Measurements from ENCODE around the gene PTBP3.
"Not testable (repeated sequence)": the region's sequence is repeated elsewhere in the genome, so short reads cannot be mapped to it uniquely, and the experiment has no call there.

PTBP3 gene

DNA sequence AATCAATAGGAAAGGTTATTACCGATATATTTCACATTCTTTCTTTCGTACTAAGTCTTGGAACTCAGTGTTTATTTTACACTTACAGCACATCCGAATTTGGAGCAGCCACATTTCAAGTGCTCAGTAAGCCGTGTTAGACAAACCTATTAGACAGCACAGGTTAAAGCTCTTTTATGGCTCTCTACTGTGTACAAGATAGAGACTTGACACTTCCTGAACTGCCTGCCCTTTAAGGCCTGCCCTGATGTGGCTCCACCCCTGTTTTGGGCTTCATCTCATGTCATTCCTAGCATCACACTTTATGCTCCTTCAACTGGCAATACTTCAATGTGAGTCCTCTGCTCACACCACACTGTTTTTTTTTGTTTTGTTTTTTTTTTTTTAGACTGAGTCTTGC lies 134.8 kb downstream of the PTBP3 start:
- peaks cover 0 to 8% (median 0%) of the 10 kb centered on the region in 5 donors for H3K4me1 ChIP-seq (ENCODE audit: control insufficient read depth in 5 of 5, insufficient read depth in 5 of 5, low read length in 5 of 5)
- no peaks in the 10 kb centered on the region for H3K27me3 ChIP-seq (ENCODE audit: control insufficient read depth in 5 of 5, insufficient read depth in 4 of 5, low read length in 5 of 5)
- no peak overlapping the region for H3K4me3 ChIP-seq (ENCODE audit: low read depth in 1 of 5, low read length in 5 of 5)
- no peak overlapping the region for H3K27ac ChIP-seq (ENCODE audit: low read depth, low read length)
- no peaks in the 10 kb centered on the region for H3K36me3 ChIP-seq (ENCODE audit: control insufficient read depth in 5 of 5, insufficient read depth in 5 of 5, low read length in 5 of 5)
- H3K9me3 ChIP-seq (ENCODE audit: control insufficient read depth in 5 of 5, low read length in 5 of 5), result no peaks in the 10 kb centered on the region
- no peak overlapping the region for H3K9ac ChIP-seq (ENCODE audit: low read length in 5 of 5)

GRCh38 chr9:112194969-112195431 lies 138.4 kb downstream of the PTBP3 start:
- H3K27ac ChIP-seq (ENCODE audit: low read depth, low read length), result no peak overlapping the region
- H3K4me3 ChIP-seq (ENCODE audit: low read depth in 1 of 5, low read length in 5 of 5), result no peak overlapping the region
- no peaks in the 10 kb centered on the region for H3K36me3 ChIP-seq (ENCODE audit: control insufficient read depth in 5 of 5, insufficient read depth in 5 of 5, low read length in 5 of 5)

GRCh38 chr9:112193572-112194288 lies 139.7 kb downstream of the PTBP3 start:
- no peaks in the 10 kb centered on the region for H3K9me3 ChIP-seq (ENCODE audit: control insufficient read depth in 5 of 5, low read length in 5 of 5)
- peaks cover 0 to 8% (median 0%) of the 10 kb centered on the region in 5 donors for H3K4me1 ChIP-seq (ENCODE audit: control insufficient read depth in 5 of 5, insufficient read depth in 5 of 5, low read length in 5 of 5)
- H3K36me3 ChIP-seq (ENCODE audit: control insufficient read depth in 5 of 5, insufficient read depth in 5 of 5, low read length in 5 of 5), result no peaks in the 10 kb centered on the region
- no peak overlapping the region for H3K27ac ChIP-seq (ENCODE audit: low read depth, low read length)
- no peaks in the 10 kb centered on the region for H3K27me3 ChIP-seq (ENCODE audit: control insufficient read depth in 5 of 5, insufficient read depth in 4 of 5, low read length in 5 of 5)
- no peak overlapping the region for H3K9ac ChIP-seq (ENCODE audit: low read length in 5 of 5)
- H3K4me3 ChIP-seq (ENCODE audit: low read depth in 1 of 5, low read length in 5 of 5), result no peak overlapping the region

More at GRCh38 chr9:112194969-112195431, 138.4 kb downstream of the PTBP3 start:
- H3K9ac ChIP-seq (ENCODE audit: low read length in 5 of 5), result no peak overlapping the region
- no peaks in the 10 kb centered on the region for H3K9me3 ChIP-seq (ENCODE audit: control insufficient read depth in 5 of 5, low read length in 5 of 5)
- H3K4me1 ChIP-seq (ENCODE audit: control insufficient read depth in 5 of 5, insufficient read depth in 5 of 5, low read length in 5 of 5), result peaks cover 0 to 8% (median 0%) of the 10 kb centered on the region in 5 donors
- no peaks in the 10 kb centered on the region for H3K27me3 ChIP-seq (ENCODE audit: control insufficient read depth in 5 of 5, insufficient read depth in 4 of 5, low read length in 5 of 5)

DNA sequence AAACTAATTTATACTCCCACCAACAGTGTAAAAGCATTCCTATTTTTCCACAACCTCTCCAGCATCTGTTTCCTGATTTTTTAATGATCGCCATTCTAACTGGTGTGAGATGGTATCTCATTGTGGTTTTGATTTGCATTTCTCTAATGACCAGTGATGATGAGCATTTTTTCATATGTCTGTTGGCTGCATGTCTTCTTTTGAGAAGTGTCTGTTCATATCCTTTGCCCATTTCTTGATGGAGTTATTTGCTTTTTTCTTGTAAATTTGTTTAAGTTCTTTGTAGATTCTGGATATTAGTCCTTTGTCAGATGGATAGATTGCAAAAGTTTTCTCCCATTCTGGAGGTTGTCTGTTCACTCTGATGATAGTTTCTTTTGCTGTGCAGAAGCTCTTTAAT lies 143.1 kb downstream of the PTBP3 start:
- not testable (repeated sequence) for H3K4me1 ChIP-seq (ENCODE audit: control insufficient read depth in 5 of 5, insufficient read depth in 5 of 5, low read length in 5 of 5); H3K27me3 ChIP-seq (ENCODE audit: control insufficient read depth in 5 of 5, insufficient read depth in 4 of 5, low read length in 5 of 5); H3K36me3 ChIP-seq (ENCODE audit: control insufficient read depth in 5 of 5, insufficient read depth in 5 of 5, low read length in 5 of 5); H3K27ac ChIP-seq (ENCODE audit: low read depth, low read length); H3K4me3 ChIP-seq (ENCODE audit: low read depth in 1 of 5, low read length in 5 of 5); H3K9ac ChIP-seq (ENCODE audit: low read length in 5 of 5); H3K9me3 ChIP-seq (ENCODE audit: control insufficient read depth in 5 of 5, low read length in 5 of 5)

DNA sequence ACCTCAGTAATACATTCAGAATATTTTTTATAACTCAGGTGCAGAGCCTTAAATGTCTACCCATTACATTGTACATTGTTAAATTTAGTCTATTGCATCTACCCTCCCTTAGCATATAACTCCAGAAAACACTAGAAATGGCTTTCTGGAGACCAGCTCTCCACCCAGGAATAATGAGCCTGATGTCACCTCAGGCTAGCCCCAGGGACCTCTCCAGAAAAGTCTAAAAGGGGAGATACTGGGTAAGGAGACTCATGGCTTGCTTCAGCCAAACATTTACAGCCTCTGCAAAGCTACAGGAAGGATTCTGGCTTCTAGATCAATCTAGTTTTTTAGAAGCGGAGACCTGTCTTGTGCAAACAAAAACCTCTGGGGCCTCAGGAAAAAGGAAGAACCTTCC lies 144.5 kb downstream of the PTBP3 start:
- Histone ChIP-seq H3K9ac (ENCODE audit: low read length in 5 of 5) (no peak overlapping the region), H3K27me3 (ENCODE audit: control insufficient read depth in 5 of 5, insufficient read depth in 4 of 5, low read length in 5 of 5) (no peaks in the 10 kb centered on the region), H3K36me3 (ENCODE audit: control insufficient read depth in 5 of 5, insufficient read depth in 5 of 5, low read length in 5 of 5) (no peaks in the 10 kb centered on the region), H3K4me1 (ENCODE audit: control insufficient read depth in 5 of 5, insufficient read depth in 5 of 5, low read length in 5 of 5) (no peaks in the 10 kb centered on the region), H3K4me3 (ENCODE audit: low read depth in 1 of 5, low read length in 5 of 5) (no peak overlapping the region), H3K9me3 (ENCODE audit: control insufficient read depth in 5 of 5, low read length in 5 of 5) (no peaks in the 10 kb centered on the region), H3K27ac (ENCODE audit: low read depth, low read length) (no peak overlapping the region)

DNA sequence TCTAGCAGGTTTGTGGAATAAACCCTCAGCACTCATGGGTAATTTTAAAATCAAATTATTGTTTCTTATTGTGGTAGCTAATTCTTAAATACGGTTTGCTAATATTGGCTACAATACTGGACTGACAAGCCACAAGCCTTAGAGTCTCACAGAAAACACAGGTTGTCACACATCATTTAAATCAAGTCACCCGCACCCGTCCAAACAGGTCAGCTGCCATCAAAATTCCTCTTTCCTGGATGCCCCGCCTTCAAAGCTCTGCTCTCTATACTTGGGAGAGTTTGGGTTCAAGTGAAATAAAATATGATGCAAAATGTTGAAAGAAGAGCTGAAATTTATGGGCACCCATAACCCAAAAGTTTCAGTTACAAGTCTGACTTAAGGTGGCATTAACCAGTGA lies 146.0 kb downstream of the PTBP3 start:
- H3K9me3 ChIP-seq (ENCODE audit: control insufficient read depth in 5 of 5, low read length in 5 of 5), result no peaks in the 10 kb centered on the region

DNA sequence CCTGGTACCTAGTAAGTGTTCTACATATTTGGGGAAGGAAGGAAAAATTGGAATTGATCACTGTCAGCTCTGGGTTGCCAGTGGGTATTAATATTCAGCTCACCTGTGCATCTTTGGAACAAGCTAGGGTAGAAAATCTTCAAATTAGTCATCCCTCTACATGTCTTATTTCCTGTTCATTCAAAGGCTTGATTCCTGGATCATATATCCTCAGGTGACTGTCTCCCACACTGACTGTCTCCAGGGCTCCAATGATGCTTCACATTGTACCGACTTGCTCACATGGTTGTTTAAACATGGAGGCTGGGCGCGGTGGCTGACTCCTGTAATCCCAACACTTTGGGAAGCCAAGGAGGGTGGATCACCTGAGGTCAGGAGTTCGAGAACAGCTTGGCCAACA lies 146.7 kb downstream of the PTBP3 start:
- Histone ChIP-seq H3K4me3 (ENCODE audit: low read depth in 1 of 5, low read length in 5 of 5) (no peak overlapping the region), H3K27ac (ENCODE audit: low read depth, low read length) (no peak overlapping the region), H3K9me3 (ENCODE audit: control insufficient read depth in 5 of 5, low read length in 5 of 5) (no peaks in the 10 kb centered on the region), H3K9ac (ENCODE audit: low read length in 5 of 5) (no peak overlapping the region), H3K27me3 (ENCODE audit: control insufficient read depth in 5 of 5, insufficient read depth in 4 of 5, low read length in 5 of 5) (no peaks in the 10 kb centered on the region), H3K4me1 (ENCODE audit: control insufficient read depth in 5 of 5, insufficient read depth in 5 of 5, low read length in 5 of 5) (no peaks in the 10 kb centered on the region), H3K36me3 (ENCODE audit: control insufficient read depth in 5 of 5, insufficient read depth in 5 of 5, low read length in 5 of 5) (no peaks in the 10 kb centered on the region)

More for the DNA sequence above, 146.0 kb downstream of the PTBP3 start:
- Histone ChIP-seq H3K4me1 (ENCODE audit: control insufficient read depth in 5 of 5, insufficient read depth in 5 of 5, low read length in 5 of 5) (no peaks in the 10 kb centered on the region), H3K27me3 (ENCODE audit: control insufficient read depth in 5 of 5, insufficient read depth in 4 of 5, low read length in 5 of 5) (no peaks in the 10 kb centered on the region), H3K4me3 (ENCODE audit: low read depth in 1 of 5, low read length in 5 of 5) (no peak overlapping the region), H3K27ac (ENCODE audit: low read depth, low read length) (no peak overlapping the region), H3K9ac (ENCODE audit: low read length in 5 of 5) (no peak overlapping the region), H3K36me3 (ENCODE audit: control insufficient read depth in 5 of 5, insufficient read depth in 5 of 5, low read length in 5 of 5) (no peaks in the 10 kb centered on the region)

DNA sequence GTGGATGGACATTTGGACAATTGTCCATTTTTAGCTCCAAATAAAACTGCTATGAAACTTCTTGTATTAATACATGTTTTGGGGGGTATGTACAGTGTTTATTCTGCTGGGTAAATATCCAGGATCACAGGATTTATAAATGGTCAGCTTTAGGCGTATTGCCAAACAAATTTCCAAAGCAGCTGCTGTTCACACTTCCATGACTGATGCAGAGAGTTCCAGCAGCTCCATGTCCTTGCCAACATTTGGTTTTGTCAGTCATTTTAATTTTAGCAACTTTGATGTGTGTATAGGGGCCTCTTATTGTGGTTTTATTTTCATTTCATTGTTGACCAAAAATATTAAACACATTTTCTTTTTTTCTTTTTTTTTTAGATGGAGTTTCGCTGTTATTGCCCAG lies 148.5 kb downstream of the PTBP3 start:
- Histone ChIP-seq H3K36me3 (ENCODE audit: control insufficient read depth in 5 of 5, insufficient read depth in 5 of 5, low read length in 5 of 5) (no peaks in the 10 kb centered on the region), H3K9ac (ENCODE audit: low read length in 5 of 5) (no peak overlapping the region), H3K4me3 (ENCODE audit: low read depth in 1 of 5, low read length in 5 of 5) (no peak overlapping the region), H3K4me1 (ENCODE audit: control insufficient read depth in 5 of 5, insufficient read depth in 5 of 5, low read length in 5 of 5) (peaks cover 0 to 13% (median 4%) of the 10 kb centered on the region in 5 donors), H3K27me3 (ENCODE audit: control insufficient read depth in 5 of 5, insufficient read depth in 4 of 5, low read length in 5 of 5) (no peaks in the 10 kb centered on the region), H3K9me3 (ENCODE audit: control insufficient read depth in 5 of 5, low read length in 5 of 5) (no peaks in the 10 kb centered on the region), H3K27ac (ENCODE audit: low read depth, low read length) (no peak overlapping the region)

- H3K9me3 ChIP-seq (ENCODE audit: control insufficient read depth in 5 of 5, low read length in 5 of 5), result no peaks in the 10 kb centered on the region
- no peaks in the 10 kb centered on the region for H3K27me3 ChIP-seq (ENCODE audit: control insufficient read depth in 5 of 5, insufficient read depth in 4 of 5, low read length in 5 of 5)
- peaks cover 0 to 16% (median 4%) of the 10 kb centered on the region in 5 donors for H3K4me1 ChIP-seq (ENCODE audit: control insufficient read depth in 5 of 5, insufficient read depth in 5 of 5, low read length in 5 of 5)
- H3K36me3 ChIP-seq (ENCODE audit: control insufficient read depth in 5 of 5, insufficient read depth in 5 of 5, low read length in 5 of 5), result no peaks in the 10 kb centered on the region
- H3K9ac ChIP-seq (ENCODE audit: low read length in 5 of 5), result no peak overlapping the region
- no peak overlapping the region for H3K4me3 ChIP-seq (ENCODE audit: low read depth in 1 of 5, low read length in 5 of 5)
- no peak overlapping the region for H3K27ac ChIP-seq (ENCODE audit: low read depth, low read length)
Observed at GRCh38 chr9:112184221-112184620, 149.2 kb downstream of the PTBP3 start.

DNA sequence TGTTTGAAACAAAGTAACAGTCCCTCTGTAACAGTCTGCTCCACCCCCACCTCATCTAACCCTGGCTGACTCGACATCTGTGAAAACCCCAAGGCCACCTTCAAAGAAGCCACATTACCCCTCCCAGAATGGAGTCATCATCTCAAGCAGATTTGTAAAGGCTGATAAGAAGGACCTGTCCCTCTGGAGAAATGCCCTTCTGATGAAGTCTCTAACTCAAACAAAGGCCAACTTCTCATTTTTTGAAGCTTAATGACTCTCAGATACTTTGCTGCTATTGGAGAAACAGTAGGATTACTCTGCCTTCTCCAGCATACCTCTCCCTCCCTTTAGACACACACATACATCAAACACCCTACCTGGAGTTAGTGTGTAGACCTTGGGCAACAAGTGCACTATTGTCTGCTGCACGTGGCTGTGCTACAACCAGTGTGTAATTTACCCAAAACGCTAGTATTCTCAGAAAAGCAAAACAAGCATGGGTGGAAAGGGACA lies 153.0 kb downstream of the PTBP3 start:
- no peak overlapping the region for H3K27ac ChIP-seq (ENCODE audit: low read depth, low read length)
- no peaks in the 10 kb centered on the region for H3K27me3 ChIP-seq (ENCODE audit: control insufficient read depth in 5 of 5, insufficient read depth in 4 of 5, low read length in 5 of 5)
- no peak overlapping the region for H3K4me3 ChIP-seq (ENCODE audit: low read depth in 1 of 5, low read length in 5 of 5)
- H3K9me3 ChIP-seq (ENCODE audit: control insufficient read depth in 5 of 5, low read length in 5 of 5), result no peaks in the 10 kb centered on the region
- no peak overlapping the region for H3K9ac ChIP-seq (ENCODE audit: low read length in 5 of 5)
- H3K36me3 ChIP-seq (ENCODE audit: control insufficient read depth in 5 of 5, insufficient read depth in 5 of 5, low read length in 5 of 5), result no peaks in the 10 kb centered on the region
- peaks cover 0 to 21% (median 6%) of the 10 kb centered on the region in 5 donors for H3K4me1 ChIP-seq (ENCODE audit: control insufficient read depth in 5 of 5, insufficient read depth in 5 of 5, low read length in 5 of 5)

All from subcutaneous abdominal adipose tissue (tissue), 5 donors.